Muscle of back (tissue), 11 donors: ENCODE results near the gene FBXW5. TPM values are rescaled to one million over a fixed set of nuclear protein-coding genes. Genes with fewer than 3 reads are reported as not detected.

Experiments
- DNase-seq, 3 donors: peaks; one replicate each; pipeline versions ENCODE4 v3.0.0 to v3.0.0-alpha.2; 2013
- polyA plus RNA-seq, 10 donors: library from polyadenylated mRNA; unstranded; fragments of 120-200 nt; gene quantifications; one replicate each; pipeline ENCODE4 v1.2.1, GENCODE V29; 2013; ENCODE audit not compliant: insufficient read length in 10 of 10

FBXW5 gene
- polyA plus RNA-seq, 10 donors, result 27.4 to 47.9 (median 34.4) TPM

DNA sequence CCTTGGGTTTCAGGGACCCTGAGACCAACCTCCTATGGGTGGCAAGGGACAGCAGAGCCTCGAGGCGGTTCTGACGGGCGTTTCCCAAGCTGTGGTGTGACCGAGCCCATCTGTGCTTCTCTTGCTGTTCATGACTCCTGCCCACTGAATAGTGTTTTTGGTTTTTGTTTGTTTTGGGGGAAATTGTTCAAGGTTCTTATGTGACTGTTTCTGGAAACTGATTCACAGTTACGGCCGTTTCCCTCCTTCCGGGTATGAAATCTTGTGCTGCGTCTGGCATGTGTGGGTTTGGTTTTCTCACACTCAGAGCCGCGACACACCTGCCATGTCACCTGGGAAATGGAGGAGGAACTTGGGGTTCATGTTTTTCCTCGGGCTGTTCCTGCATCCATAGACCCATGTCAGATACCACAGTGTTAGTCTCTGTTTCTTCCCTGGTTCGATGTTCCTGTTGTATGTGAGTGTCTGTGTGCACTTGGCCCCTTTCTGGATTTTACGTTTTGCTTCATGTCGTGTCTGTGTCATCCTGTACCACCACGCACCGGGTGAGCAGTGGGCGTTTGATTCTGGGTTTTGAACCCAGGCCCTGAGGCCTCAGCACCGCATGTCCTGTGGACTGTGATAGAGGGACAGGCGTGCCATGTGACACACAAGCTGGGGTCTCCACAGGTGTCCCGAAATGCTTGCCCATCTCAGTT, 28.8 kb downstream of the FBXW5 start:
- DNase-seq, result no peak

DNA sequence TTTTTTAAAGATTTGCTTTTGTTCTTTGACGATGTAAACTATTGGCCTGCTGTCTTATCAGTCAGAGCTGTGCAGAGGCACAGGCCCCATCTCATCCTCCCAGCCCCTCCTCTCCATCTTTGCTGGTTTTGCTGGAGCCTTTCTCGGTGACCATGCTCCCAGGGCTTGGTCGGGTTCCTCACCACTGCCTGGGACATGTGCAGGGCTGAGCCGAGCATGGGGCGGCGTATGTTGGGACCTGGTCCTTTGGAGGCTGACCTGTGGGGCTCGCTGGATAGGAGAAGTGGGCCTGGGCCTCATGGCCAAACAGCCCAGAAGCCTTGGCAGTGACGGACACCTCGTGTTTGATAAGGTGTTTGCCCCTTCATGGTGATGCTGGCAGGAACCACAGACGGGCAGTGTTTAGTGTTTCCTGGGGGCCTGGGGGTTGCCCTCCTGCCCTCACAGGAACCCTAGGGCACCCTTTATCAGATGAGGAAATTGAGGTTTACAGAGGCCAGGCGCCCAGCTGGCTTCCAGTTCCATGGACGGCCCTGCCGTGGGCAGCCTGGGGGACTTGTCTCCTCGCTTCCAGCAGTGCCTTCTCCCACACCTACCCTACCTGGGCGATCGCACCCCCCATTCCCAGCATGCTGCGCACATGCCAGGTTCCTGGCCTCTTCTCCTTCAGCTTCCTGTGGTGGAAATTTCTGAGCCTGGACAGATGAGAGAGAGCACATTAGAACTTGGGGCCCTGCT, 30.7 kb downstream of the FBXW5 start:
- no peak for DNase-seq

DNA sequence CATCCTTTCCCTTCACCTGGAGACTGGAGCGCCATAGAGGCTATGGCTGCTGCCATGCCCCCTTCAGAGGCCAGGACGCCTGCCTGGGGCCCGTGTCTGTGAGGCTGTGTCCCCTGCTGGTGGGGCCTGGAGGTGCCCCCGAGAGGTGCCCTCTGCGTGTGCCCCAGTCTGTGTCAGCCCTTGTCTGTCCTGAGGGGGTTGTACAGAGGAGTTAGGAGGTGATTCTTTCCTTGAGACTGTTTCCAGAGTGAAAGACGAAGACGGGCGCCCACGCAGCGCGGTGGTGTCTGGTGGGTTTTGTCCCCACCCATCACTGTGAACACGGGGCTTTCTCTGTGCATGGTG, 33.7 kb downstream of the FBXW5 start:
- DNase-seq, result no peak

DNA sequence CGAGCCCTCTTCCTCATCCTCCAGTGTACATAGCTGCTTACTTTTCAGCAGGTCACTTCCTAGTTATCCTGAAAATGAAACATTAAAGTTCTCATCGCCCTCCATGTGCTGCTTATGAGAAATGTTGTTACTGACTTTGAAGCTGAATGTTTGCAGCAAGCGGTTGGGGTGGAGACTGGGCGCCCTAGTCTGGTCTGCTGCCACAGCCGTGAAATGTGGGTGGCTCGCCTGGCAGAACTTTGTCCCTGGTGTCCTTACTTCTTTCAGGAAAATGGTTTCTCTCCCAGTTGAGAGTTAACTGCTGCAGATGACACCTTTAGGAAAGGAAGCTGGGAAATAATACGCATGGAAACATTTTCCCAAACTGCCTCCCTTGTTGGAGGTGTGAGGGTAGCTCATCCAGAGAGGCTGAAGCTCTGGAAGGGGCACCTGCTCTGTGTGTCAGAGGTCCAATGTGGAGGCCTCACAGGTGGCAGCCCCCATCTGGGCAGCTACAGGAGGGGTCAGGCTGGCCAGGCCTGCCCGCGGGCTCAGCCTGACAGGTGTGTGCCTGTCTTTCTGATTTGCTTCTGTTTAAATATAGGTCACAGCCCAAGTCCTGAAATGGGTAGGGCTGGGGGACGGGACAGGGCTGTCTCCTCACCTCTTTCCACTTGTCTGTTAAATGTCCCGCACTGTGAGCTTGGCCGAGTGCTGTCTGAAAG, 34.2 kb downstream of the FBXW5 start:
- no peak for DNase-seq

DNA sequence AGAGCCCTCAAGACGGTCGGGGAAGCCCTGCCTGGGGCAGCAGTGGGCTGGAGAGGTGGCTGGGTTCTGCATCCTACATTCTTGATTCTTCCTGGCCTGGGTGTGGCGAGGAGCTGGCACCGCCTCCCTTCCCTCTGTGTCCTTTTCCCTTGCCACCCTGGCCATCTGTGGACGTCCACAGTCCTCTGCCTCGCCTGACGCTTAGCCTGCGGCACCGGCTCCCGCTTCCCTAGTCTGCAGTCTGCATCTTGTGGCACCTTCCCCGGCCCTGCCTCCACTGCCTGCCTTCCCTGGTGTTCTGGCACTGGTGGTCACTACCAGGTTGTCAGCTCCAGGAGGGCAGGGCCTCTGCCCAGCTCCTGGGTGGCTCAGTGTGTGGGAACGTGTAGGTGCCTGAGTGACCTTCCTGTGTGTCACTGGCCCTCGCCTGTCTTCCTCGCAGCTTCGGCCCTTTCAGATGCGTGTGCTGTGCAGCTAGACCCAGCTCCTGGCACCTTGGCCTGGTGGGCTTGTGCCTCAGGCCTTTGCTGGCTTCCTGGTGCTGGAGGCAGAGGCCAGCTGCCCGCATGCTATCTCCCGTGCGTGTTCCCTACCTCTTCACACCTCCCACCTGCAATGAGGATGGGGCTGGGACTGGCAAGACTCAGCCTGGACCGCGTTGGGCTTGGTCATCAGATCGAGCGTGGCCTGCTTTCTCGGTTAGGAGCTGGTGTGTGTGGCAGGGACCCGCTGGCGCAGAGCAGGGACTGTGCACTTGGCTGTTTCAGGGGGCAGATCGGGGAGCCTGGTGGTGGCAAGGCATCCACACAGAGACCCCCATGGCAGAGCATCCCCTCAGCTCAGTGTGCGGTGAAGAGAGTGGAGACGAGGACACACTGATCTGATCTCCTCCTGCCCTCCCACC, 37.3 kb downstream of the FBXW5 start:
- no peak for DNase-seq

DNA sequence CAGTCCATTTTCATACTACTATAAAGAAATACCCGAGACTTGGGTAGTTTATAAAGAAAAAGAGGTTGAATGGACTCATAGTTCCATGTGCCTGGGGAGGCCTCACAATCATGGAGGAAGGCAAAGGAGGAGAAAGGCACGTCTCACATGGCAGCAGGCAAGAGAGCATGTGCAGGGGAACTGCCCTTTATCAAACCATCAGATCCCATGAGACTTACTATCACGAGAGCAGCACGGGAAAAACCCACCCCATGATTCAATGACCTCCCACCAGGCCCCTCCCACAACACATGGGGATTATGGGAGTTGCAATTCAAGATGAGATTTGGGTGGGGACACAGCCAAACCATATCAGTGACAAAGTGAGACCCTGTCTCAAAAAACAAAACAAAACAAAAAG, 38.3 kb downstream of the FBXW5 start:
- no peak for DNase-seq

DNA sequence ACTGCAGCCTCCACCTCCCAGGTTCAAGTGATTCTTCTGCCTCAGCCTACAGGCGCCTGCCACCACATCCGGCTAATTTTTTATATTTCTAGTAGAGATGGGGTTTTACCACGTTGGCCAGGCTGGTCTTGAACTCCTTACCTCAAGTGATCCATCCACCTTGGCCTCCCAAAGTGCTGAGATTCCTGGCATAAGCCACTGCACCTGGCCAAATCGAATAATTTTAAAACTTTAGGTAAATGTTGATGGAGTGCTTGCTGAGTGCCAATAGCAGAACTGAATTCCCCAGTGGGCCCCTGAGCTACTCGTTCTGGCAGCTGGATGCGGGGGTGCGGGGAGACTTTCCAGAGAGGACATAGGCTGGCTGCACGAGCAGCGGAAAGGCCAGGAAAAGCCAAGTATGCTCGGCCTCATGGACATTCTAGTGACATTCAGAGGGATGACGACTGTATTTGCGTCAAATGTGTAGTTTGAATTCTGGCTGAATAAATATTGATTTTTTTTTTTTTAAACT, 41.4 kb downstream of the FBXW5 start:
- peak in 1 of 3 donors; percentile 24 for DNase-seq

DNA sequence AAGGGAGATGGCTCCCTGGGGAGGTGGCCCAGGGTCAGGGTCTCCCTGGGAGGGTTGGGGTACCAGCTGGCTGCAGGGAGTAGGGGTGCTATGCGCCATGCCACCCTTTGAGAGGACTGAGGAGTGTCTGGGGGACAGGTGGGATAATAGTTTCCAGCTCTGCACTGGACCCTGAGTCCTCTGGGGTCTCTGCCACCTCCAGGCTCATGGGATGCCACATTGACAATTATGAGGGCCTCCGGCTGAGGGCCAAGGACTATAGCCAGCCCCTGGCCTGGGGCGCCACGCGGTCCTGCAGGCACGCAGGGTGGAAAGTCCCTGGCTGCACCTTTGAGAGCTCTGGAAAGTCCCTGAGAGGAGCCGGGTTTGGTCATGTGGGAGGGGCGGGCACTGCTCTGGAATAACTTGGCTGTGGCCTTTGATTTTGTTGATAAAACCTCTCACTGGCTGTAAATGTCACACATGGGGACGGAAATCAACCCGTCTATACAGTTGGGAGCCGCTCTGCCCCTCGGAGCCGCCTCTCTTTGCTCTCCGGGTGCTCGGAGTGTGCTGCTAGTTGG, 42.2 kb downstream of the FBXW5 start:
- no peak for DNase-seq

DNA sequence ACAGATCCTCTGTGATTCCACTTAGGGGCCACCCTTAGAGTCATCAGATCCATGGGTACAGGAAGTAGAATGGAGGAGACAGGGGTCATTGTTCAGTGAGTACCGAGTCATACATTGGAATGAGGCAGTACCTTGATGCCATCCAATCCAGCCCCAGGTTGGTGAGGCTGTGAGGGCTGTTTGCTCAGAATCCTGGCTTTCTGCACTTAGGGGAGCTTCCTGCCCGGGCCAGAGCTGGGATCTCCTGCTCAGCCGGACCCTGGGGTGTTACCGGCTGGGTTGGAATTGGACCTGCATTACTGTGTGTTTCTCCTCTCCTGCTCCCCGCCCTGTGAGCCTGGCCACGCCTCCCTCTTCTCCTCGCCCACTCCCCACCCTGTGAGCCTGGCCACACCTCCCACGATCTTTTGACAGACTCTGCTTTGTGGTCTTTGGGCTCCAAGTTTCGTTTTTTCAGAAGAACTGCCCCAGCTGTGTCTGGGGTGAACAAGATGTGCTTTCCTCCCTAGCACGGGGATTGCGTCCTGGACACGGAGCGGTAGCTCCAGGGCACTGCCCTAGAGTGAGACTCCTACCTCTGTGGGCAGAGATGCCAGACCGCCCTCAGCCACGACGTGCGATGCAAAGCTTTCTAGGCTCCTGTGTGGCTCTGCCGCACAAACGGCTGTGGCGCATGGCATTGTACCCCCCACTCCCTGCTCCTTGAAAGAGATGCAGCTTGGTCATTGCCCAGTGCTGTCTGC, 42.9 kb downstream of the FBXW5 start:
- no peak for DNase-seq

DNA sequence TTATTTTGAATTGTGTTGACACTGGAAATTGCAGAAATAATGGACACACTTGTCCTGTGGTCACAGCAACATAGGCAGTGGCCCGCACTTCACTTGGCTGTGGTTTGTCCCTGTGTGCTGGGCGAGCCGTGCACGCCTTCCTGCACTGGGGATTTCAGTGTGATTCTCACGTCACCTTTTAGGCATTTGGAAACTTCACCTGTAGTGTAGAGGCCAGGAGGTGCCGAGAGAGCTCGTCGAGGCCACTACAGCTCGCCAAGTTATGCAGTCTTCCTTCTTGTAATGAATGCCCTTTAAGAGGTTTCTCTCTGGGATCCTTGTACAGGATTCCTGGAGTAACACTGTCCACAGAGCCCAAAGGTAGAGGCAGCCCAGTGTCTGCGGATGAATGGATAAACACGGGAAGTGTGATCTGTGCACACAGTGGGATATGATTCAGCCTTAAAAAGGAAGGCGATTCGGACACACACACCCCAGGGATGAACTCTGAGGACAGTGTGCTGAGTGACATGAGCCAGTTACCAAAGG, 43.5 kb downstream of the FBXW5 start:
- DNase-seq, result no peak

DNA sequence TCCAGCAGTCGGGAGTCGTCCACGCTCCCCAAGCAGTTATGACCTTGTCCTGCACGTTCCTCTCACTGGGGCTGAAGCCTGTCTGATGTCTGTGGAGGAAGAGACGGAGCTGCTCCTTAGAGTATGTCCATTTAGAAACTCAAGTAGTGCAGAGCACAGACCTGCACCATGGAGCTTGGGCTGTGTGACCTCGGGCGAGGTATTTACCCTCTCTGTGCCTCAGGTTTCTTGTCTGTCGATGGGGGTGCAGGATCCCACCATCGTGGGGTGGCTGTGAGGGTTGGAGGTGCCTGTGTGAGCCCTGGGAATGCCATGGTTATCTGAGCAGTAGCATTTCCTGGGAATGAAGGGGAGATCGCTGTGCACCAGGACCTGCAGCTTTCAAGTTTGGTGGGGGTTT, 44.0 kb downstream of the FBXW5 start:
- DNase-seq, result no peak

DNA sequence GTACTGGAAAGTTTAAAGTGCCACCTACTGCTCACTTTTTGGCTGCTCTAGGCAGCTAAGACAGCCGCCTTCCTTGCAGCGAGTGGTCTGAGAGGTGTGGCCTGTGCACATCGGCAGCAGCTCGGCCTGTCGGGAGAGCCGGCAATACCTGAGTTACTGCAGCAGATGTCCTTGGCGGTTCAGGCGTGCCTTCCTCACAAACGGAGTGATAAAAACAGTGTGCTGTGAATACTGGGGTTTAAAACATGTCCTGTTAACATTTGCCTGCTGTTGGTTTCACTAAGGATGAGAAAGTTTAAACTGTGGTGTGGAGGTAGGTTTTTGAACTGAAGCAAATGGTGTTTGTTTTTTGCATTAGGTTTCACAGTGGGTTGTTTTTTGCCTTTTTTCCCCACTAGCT, 45.3 kb downstream of the FBXW5 start:
- no peak for DNase-seq

DNA sequence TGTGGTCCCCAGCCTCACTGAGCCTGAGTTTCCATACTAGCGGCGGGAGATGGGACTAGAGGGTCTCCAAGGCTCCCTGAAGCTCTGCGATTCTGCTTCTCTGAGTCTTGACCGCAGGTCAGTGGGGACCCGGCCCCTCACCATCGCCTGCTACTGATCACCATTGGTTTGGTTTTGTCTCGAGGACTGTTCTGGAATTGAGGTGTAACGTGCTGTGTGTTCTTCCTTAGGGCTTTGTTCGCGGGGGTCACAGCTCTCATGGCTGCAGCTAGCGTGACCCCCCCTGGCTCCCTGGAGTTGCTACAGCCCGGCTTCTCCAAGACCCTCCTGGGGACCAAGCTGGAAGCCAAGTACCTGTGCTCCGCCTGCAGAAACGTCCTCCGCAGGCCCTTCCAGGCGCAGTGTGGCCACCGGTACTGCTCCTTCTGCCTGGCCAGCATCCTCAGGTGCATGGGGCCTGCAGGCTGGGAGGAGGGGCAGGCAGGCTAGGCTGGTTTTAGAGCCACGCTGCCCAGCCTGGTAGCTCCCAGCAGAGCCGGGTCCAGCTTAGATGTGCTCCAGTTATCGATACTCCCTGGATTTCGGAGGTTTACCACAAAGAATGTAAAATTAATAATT, 45.9 kb downstream of the FBXW5 start:
- no peak for DNase-seq

DNA sequence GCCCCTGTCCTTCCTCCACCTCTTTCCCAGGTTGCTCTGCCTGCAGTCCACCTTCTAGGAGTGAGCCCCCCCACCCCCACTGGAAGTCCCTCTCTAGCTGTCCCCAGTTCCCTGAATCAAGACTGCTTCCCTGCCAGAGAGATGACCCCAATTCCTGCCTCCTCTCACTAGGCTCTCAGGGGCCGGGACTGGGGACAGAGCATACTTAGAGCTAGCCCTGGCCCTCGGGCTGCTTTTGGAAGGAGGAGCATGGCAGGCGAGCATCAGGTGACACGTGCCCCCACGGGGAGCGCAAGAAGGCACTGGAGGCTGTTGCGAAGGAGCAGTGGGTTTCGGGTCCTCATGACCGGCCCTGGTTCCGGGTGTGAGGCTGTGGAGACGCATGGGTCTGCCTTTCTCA, 48.5 kb downstream of the FBXW5 start:
- DNase-seq, result no peak

DNA sequence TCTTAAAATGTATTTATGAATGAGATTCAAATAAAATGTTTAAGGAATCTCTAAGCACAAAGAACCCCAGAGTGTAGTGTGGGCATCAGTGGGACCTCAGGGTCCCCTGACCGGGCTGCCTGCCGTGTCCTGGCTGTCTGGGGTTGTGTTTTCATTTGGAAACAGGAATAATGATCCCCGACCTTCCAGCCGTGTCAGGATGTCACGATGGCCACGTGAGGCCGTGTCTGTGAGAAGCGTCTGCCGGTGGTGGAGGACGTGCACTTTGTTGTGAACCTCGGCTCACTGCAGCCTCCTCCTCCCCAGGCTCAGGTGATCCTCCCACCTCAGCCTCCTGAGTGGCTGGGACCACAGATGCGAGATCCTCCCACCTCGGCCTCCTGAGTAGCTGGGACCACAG, 53.9 kb downstream of the FBXW5 start:
- DNase-seq, result no peak

Other genes with a start within 250 kb of the FBXW5 start
- gene DIPK1B, start 232.2 kb downstream of the FBXW5 start, polyA plus RNA-seq, result 10 to 100 TPM; 12.0 to 23.5 (median 15.4) TPM
- gene LCN10, start 201.8 kb downstream of the FBXW5 start, polyA plus RNA-seq, result 10 to 100 TPM in 3 of 10 donors, 1 to 10 TPM in 7; 2.4 to 17.8 (median 8.8) TPM
- under 1 TPM in 1 of 10 donors, not detected in 9; 0.33 TPM for gene LCN6, start 196.2 kb downstream of the FBXW5 start, polyA plus RNA-seq
- 10 to 100 TPM in 2 of 10 donors, 1 to 10 TPM in 8; 1.1 to 10.8 (median 7.8) TPM for gene LCN8, start 186.5 kb downstream of the FBXW5 start, polyA plus RNA-seq
- gene LCN15, start 180.2 kb downstream of the FBXW5 start, polyA plus RNA-seq, result under 1 TPM; 0.22 to 0.95 (median 0.52) TPM
- 10 to 100 TPM; 24.8 to 43.7 (median 34.1) TPM for gene TMEM141, start 153.4 kb downstream of the FBXW5 start, polyA plus RNA-seq
- gene CCDC183, start 148.4 kb downstream of the FBXW5 start, polyA plus RNA-seq, result 1 to 10 TPM; 1.1 to 3.3 (median 1.9) TPM
- gene RABL6, start 136.8 kb downstream of the FBXW5 start, polyA plus RNA-seq, result 10 to 100 TPM; 41.0 to 59.7 (median 50.7) TPM
- gene AJM1, start 102.3 kb downstream of the FBXW5 start, polyA plus RNA-seq, result 1 to 10 TPM; 1.3 to 2.1 (median 1.7) TPM
- gene PHPT1, start 95.3 kb downstream of the FBXW5 start, polyA plus RNA-seq, result 100 to 1,000 TPM in 4 of 10 donors, 10 to 100 TPM in 6; 63.9 to 118 (median 81.7) TPM
- gene MAMDC4, start 92.4 kb downstream of the FBXW5 start, polyA plus RNA-seq, result 1 to 10 TPM; 2.0 to 5.6 (median 3.9) TPM
- gene EDF1, start 78.4 kb downstream of the FBXW5 start, polyA plus RNA-seq, result 100 to 1,000 TPM; 236 to 394 (median 310) TPM
- gene TRAF2, start 58.2 kb downstream of the FBXW5 start, polyA plus RNA-seq, result 10 to 100 TPM in 2 of 10 donors, 1 to 10 TPM in 8; 8.1 to 10.7 (median 9.6) TPM
- gene C8G, start 505 bp upstream of the FBXW5 start, polyA plus RNA-seq, result 1 to 10 TPM in 1 of 10 donors, under 1 TPM in 8, not detected in 1; 0.29 to 1.0 (median 0.51) TPM
- gene LCN12, start 7.5 kb upstream of the FBXW5 start, polyA plus RNA-seq, result 1 to 10 TPM in 3 of 10 donors, under 1 TPM in 7; 0.25 to 1.2 (median 0.68) TPM
- 10 to 100 TPM in 8 of 10 donors, 1 to 10 TPM in 2; 2.3 to 36.3 (median 17.1) TPM for gene PTGDS, start 32.8 kb upstream of the FBXW5 start, polyA plus RNA-seq
- gene LCNL1, start 38.3 kb upstream of the FBXW5 start, polyA plus RNA-seq, result 1 to 10 TPM in 3 of 10 donors, under 1 TPM in 7; 0.14 to 1.1 (median 0.66) TPM
- gene PAXX, start 47.7 kb upstream of the FBXW5 start, polyA plus RNA-seq, result 10 to 100 TPM; 11.8 to 28.5 (median 21.6) TPM
- gene CLIC3, start 51.8 kb upstream of the FBXW5 start, polyA plus RNA-seq, result 1 to 10 TPM in 2 of 10 donors, under 1 TPM in 6, not detected in 2; 0.28 to 4.7 (median 0.54) TPM
- 10 to 100 TPM; 11.5 to 18.7 (median 16.7) TPM for gene ABCA2, start 83.5 kb upstream of the FBXW5 start, polyA plus RNA-seq
- gene FUT7, start 87.3 kb upstream of the FBXW5 start, polyA plus RNA-seq, result under 1 TPM in 4 of 10 donors, not detected in 6; 0.10 to 0.48 (median 0.12) TPM
- gene NPDC1, start 101.4 kb upstream of the FBXW5 start, polyA plus RNA-seq, result 10 to 100 TPM; 28.5 to 53.0 (median 38.4) TPM
- gene ENTPD2, start 109.3 kb upstream of the FBXW5 start, polyA plus RNA-seq, result 10 to 100 TPM in 6 of 10 donors, 1 to 10 TPM in 4; 7.5 to 16.5 (median 12.1) TPM
- gene SAPCD2, start 125.8 kb upstream of the FBXW5 start, polyA plus RNA-seq, result 1 to 10 TPM; 1.9 to 7.1 (median 3.9) TPM
- gene UAP1L1, start 132.8 kb upstream of the FBXW5 start, polyA plus RNA-seq, result 1 to 10 TPM; 1.5 to 3.0 (median 2.0) TPM
- 10 to 100 TPM; 31.3 to 54.4 (median 41.1) TPM for gene MAN1B1, start 142.2 kb upstream of the FBXW5 start, polyA plus RNA-seq
- 10 to 100 TPM; 21.9 to 43.1 (median 28.8) TPM for gene DPP7, start 170.0 kb upstream of the FBXW5 start, polyA plus RNA-seq
- under 1 TPM in 2 of 10 donors, not detected in 8; 0.07 TPM for gene GRIN1, start 194.4 kb upstream of the FBXW5 start, polyA plus RNA-seq
- not detected for gene LRRC26, start 225.3 kb upstream of the FBXW5 start, polyA plus RNA-seq
- gene TMEM210, start 227.3 kb upstream of the FBXW5 start, polyA plus RNA-seq, result not detected
- 10 to 100 TPM; 21.2 to 36.5 (median 29.2) TPM for gene ANAPC2, start 243.8 kb upstream of the FBXW5 start, polyA plus RNA-seq
- gene SSNA1, start 243.9 kb upstream of the FBXW5 start, polyA plus RNA-seq, result 10 to 100 TPM; 38.2 to 72.0 (median 49.6) TPM